Colonic mucosa (tissue), 4 donors: Measurements from ENCODE around the gene DISC1. TPM values are rescaled to one million over a fixed set of nuclear protein-coding genes. Genes with fewer than 3 reads are reported as not detected.

Experiments used
- DNase-seq: peaks from one replicate; pipeline ENCODE4 v3.0.0-alpha.2; 2020
- H3K27ac ChIP-seq: fragments of 200-600 bp; one replicate; pipeline ENCODE4 v1.8.0; 2021
- H3K27me3 ChIP-seq: fragments of 200-600 bp; one replicate; pipeline ENCODE4 v1.8.0; 2021
- H3K36me3 ChIP-seq: fragments of 200-600 bp; one replicate; pipeline ENCODE4 v1.8.0; 2021
- H3K4me1 ChIP-seq: fragments of 200-600 bp; one replicate; pipeline ENCODE4 v1.8.0; 2021; ENCODE audit warnings: mild to moderate bottlenecking
- H3K4me3 ChIP-seq: fragments of 200-600 bp; one replicate; pipeline ENCODE4 v1.8.0; 2021
- H3K9ac ChIP-seq, 2 donors: one replicate each; pipeline ENCODE4 v1.7.0; 2013; ENCODE audit warnings: control low read depth in 2 of 2, low read depth in 2 of 2, low read length in 2 of 2
- H3K9me3 ChIP-seq: fragments of 200-600 bp; one replicate; pipeline ENCODE4 v1.8.0; 2021
- CTCF ChIP-seq: fragments of 200-600 bp; IDR thresholded peaks from one replicate; pipeline ENCODE4 v1.8.0; 2022; ENCODE audit warnings: antibody characterized with exemption, mild to moderate bottlenecking
- intact Hi-C: fragments of 100-400 bp; cut with DNase I; formaldehyde crosslinking; loops from one replicate; pipeline ENCODE4 v1.14.1; 2022
- total RNA-seq, 2 donors: library from RNA; stranded (reverse); fragmentation: NEBNext Ultra II Directional in 1 of 2; extraction: Animal tissue kit (Norgen Biotek cat#: 25700) in 1 of 2; gene quantifications; one replicate each; pipeline ENCODE4 v1.2.1, GENCODE V29; 2021
- donor health status: healthy.
- donor health status: DM: no; HTN: no; CAD: no.
- donor health status: DM: no; HTN: no; CAD: no.

The DISC1 gene
- total RNA-seq, 2 donors from 2014 or later, result 3.4 to 5.3 TPM

- no peaks in the 10 kb centered on the region for H3K36me3 ChIP-seq
- H3K9me3 ChIP-seq, result no peaks in the 10 kb centered on the region
- H3K4me1 ChIP-seq, result no peaks in the 10 kb centered on the region
- no peaks in the 10 kb centered on the region for H3K27me3 ChIP-seq
- H3K4me3 ChIP-seq, result no peak overlapping the region
- no peak for DNase-seq
- no peak overlapping the region for H3K9ac ChIP-seq
- no peak overlapping the region for H3K27ac ChIP-seq
- intact Hi-C loops, result no loop called here
- TF ChIP-seq CTCF, result no peak
Measured at GRCh38 chr1:231829332-231829731, 202.7 kb downstream of the DISC1 start.

- H3K4me1 ChIP-seq, result no peaks in the 10 kb centered on the region
- H3K27me3 ChIP-seq, result no peaks in the 10 kb centered on the region
- no peak overlapping the region for H3K27ac ChIP-seq
- no peak for TF ChIP-seq CTCF
- H3K9ac ChIP-seq, result no peak overlapping the region
- no peaks in the 10 kb centered on the region for H3K9me3 ChIP-seq
- no peaks in the 10 kb centered on the region for H3K36me3 ChIP-seq
- DNase-seq, result no peak
- intact Hi-C loops, result no loop called here
- no peak overlapping the region for H3K4me3 ChIP-seq
Measured at GRCh38 chr1:231836227-231836893, 209.8 kb downstream of the DISC1 start.

GRCh38 chr1:231838521-231838920 lies 211.9 kb downstream of the DISC1 start:
- H3K27ac ChIP-seq, result no peak overlapping the region
- H3K9ac ChIP-seq, result no peak overlapping the region
- no peaks in the 10 kb centered on the region for H3K36me3 ChIP-seq
- H3K4me3 ChIP-seq, result no peak overlapping the region
- intact Hi-C loops, result no loop called here
- no peaks in the 10 kb centered on the region for H3K27me3 ChIP-seq
- H3K9me3 ChIP-seq, result no peaks in the 10 kb centered on the region
- no peak for DNase-seq
- H3K4me1 ChIP-seq, result no peaks in the 10 kb centered on the region
- TF ChIP-seq CTCF, result no peak

GRCh38 chr1:231839999-231840398 lies 213.4 kb downstream of the DISC1 start:
- Histone ChIP-seq H3K27me3 (no peaks in the 10 kb centered on the region), H3K4me3 (no peak overlapping the region), H3K4me1 (no peaks in the 10 kb centered on the region), H3K36me3 (no peaks in the 10 kb centered on the region), H3K9ac (no peak overlapping the region), H3K27ac (no peak overlapping the region), H3K9me3 (no peaks in the 10 kb centered on the region)
- DNase-seq, result no peak
- TF ChIP-seq CTCF, result no peak
- intact Hi-C loops, result no loop called here

GRCh38 chr1:231841616-231842344 lies 215.2 kb downstream of the DISC1 start:
- intact Hi-C loops, result no loop called here
- no peak overlapping the region for H3K4me3 ChIP-seq
- no peak overlapping the region for H3K9ac ChIP-seq
- H3K36me3 ChIP-seq, result no peaks in the 10 kb centered on the region
- H3K9me3 ChIP-seq, result no peaks in the 10 kb centered on the region
- no peak for TF ChIP-seq CTCF
- H3K27me3 ChIP-seq, result no peaks in the 10 kb centered on the region
- no peaks in the 10 kb centered on the region for H3K4me1 ChIP-seq
- H3K27ac ChIP-seq, result no peak overlapping the region
- DNase-seq, result no peak
